Chondrocyte (in vitro differentiated cells): ENCODE data around the gene IFNL3. TPM values are rescaled to one million over a fixed set of nuclear protein-coding genes. Genes with fewer than 3 reads are reported as not detected.

Experiments used
- DNase-seq: peaks from one replicate; pipeline ENCODE4 v3.0.0; 2021; ENCODE audit warnings: mixed read lengths, low spot score
- H3K27ac Mint-ChIP-seq: one replicate; pipeline ENCODE4 v1.8.0; 2021; ENCODE audit warnings: mild to moderate bottlenecking, moderate library complexity, mixed read lengths; ENCODE audit not compliant: unreplicated experiment
- H3K27me3 Mint-ChIP-seq: 2 replicates; pipeline ENCODE4 v1.8.0; 2021; ENCODE audit warnings: low read depth, mixed read lengths
- H3K36me3 Mint-ChIP-seq: 2 replicates; pipeline ENCODE4 v1.8.0; 2021; ENCODE audit warnings: low read depth, mixed read lengths
- H3K4me1 Mint-ChIP-seq: 2 replicates; pipeline ENCODE4 v1.8.0; 2021; ENCODE audit warnings: low read depth, mild to moderate bottlenecking, mixed read lengths
- H3K4me3 Mint-ChIP-seq: one replicate; pipeline ENCODE4 v1.8.0; 2021; ENCODE audit warnings: mild to moderate bottlenecking, moderate library complexity, mixed read lengths; ENCODE audit not compliant: unreplicated experiment
- H3K9me3 Mint-ChIP-seq: 2 replicates; pipeline ENCODE4 v1.8.0; 2021; ENCODE audit warnings: low read depth, mixed read lengths
- total RNA-seq: library from RNA; stranded (reverse); gene quantifications from 3 replicates; pipeline ENCODE4 v1.2.1, GENCODE V29; 2021
- TF ChIP-seq, protein P1 (sequence below): fragments of 200-600 bp; sonication (generic); IDR thresholded peaks from 2 replicates; pipeline ENCODE4 v1.5.0; 2021; ENCODE audit warnings: antibody characterized with exemption, mild to moderate bottlenecking, moderate library complexity

Gene IFNL3
- total RNA-seq, 1 donor from 2014 or later, result not detected

- no peak for DNase-seq
- TF ChIP-seq, protein P1, sequence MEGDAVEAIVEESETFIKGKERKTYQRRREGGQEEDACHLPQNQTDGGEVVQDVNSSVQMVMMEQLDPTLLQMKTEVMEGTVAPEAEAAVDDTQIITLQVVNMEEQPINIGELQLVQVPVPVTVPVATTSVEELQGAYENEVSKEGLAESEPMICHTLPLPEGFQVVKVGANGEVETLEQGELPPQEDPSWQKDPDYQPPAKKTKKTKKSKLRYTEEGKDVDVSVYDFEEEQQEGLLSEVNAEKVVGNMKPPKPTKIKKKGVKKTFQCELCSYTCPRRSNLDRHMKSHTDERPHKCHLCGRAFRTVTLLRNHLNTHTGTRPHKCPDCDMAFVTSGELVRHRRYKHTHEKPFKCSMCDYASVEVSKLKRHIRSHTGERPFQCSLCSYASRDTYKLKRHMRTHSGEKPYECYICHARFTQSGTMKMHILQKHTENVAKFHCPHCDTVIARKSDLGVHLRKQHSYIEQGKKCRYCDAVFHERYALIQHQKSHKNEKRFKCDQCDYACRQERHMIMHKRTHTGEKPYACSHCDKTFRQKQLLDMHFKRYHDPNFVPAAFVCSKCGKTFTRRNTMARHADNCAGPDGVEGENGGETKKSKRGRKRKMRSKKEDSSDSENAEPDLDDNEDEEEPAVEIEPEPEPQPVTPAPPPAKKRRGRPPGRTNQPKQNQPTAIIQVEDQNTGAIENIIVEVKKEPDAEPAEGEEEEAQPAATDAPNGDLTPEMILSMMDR, result no peak
- H3K36me3 Mint-ChIP-seq, result peaks cover 1% of the 10 kb centered on the region
- peaks cover 48% of the 10 kb centered on the region for H3K27me3 Mint-ChIP-seq
- no peaks in the 10 kb centered on the region for H3K9me3 Mint-ChIP-seq
- H3K4me3 Mint-ChIP-seq, result no peak overlapping the region
- H3K4me1 Mint-ChIP-seq, result peaks cover 6% of the 10 kb centered on the region
- H3K27ac Mint-ChIP-seq, result no peak overlapping the region
Observed at GRCh38 chr19:39200803-39201115, 44.0 kb downstream of the IFNL3 start.

DNA sequence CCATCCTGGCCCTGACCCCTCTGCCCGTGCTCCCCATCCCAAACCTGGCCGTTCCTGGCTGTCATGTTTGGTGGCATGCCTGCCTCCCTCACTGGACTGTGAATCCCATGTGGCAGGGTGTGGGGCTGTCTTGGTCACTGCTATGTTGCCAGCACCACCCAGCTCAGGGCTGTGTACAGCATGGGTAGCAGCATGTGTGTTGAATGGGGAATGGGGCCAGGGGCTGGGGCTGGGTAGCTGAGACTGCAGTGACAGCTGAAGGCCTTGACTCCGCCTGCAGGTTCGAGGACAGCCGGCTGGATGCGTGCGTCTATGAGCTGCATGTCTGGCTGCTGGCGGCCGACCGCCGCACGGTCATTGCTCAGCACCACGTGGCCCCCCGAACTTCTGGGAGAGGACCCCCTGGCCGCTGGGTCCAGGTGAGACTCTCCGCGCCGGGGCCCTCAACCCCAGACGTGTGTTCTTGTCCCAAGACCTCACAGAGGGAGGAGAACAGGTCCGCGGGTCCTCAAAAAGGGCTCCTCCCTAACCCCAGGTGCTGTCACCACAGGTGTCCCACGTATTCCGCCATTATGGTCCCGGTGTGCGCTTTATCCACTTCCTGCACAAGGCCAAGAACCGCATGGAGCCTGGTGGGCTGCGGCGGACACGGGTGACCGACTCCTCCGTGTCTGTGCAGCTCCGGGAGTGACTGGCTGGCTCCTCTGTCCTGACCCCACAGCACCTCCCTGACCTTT is 44.6 kb downstream of the IFNL3 start:
- H3K27me3 Mint-ChIP-seq, result peaks cover 53% of the 10 kb centered on the region
- no peak overlapping the region for H3K27ac Mint-ChIP-seq
- H3K36me3 Mint-ChIP-seq, result peaks cover 1% of the 10 kb centered on the region

DNA sequence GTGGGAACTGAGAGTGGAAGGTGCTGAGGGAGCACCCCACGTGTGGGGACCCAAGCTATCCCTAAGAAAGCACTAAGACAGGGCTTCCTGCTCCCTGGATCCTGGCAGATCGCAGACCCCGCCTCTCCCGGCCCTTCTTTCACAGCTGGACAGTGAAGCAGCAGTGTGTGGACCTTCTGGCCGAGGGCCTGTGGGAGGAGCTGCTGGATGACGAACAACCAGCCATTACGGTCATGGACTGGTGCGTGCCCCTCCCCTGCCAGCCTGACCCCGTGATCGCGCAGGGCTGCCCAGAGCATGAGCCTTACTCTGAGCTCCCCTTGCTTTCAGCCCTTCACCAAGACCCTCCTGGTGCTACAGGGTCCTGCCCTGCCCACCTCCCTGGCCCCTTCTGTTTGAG is 45.8 kb downstream of the IFNL3 start:
- Mint-ChIP-seq H3K4me3 (no peak overlapping the region), H3K4me1 (peaks cover 8% of the 10 kb centered on the region), H3K9me3 (no peaks in the 10 kb centered on the region), H3K27me3 (peaks cover 59% of the 10 kb centered on the region), H3K27ac (no peak overlapping the region), H3K36me3 (peaks cover 1% of the 10 kb centered on the region)
- DNase-seq, result no peak
- TF ChIP-seq, protein P1, result no peak

More for the DNA sequence above, 44.6 kb downstream of the IFNL3 start:
- Mint-ChIP-seq H3K4me1 (peaks cover 6% of the 10 kb centered on the region), H3K4me3 (no peak overlapping the region), H3K9me3 (no peaks in the 10 kb centered on the region)
- no peak for DNase-seq
- TF ChIP-seq, protein P1, result no peak

DNA sequence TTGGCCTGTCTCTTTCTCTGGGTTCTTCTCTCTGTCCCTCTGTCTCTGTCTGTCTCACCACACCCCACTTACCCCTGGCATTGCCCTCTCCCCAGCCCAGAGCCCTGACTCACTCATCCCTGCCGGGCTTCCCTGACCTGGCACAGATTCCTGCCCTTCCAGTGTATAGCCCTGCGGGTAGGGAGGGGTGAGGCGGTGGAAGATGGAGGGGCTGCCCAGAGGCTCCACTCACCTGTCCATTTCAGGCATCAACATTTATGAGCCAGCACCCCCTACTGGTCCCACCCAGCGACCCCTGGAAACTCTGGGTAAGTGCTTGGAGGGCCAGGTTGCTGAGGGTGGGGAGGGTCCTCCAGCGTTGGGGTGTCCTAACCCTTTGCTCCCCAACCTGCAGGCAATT is 47.0 kb downstream of the IFNL3 start:
- TF ChIP-seq, protein P1, result no peak
- Mint-ChIP-seq H3K4me3 (no peak overlapping the region), H3K27me3 (peaks cover 62% of the 10 kb centered on the region)

DNA sequence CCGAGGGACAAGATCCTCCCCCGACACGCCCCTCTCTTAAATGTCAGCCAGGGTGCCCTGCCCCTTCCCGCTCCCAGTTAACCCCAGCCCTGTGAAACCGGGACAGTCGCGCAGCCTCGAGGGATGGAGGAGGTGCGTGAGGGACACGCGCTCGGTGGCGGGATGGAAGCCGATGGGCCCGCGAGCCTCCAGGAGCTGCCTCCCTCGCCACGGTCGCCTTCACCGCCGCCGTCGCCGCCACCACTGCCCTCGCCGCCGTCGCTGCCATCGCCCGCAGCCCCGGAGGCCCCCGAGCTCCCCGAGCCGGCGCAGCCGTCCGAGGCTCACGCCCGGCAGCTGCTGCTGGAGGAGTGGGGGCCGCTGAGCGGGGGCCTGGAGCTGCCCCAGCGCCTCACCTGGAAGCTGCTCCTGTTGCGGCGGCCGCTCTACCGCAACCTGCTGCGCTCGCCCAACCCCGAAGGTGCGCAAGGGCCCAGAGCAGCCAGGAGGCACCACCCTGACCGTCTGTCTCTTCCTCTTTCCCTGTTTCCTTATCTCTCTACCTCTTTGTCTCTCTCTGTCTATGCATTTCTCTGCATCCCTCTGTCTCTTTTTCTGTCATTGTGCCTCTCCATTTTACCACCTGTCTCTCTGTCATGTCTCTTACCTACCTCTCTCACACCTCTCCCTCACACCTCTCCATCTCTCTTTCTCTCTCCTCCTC is 47.8 kb downstream of the IFNL3 start, which contains the start of gene NCCRP1:
NCCRP1 (plus strand) TSS at position 105 of the 703 bp plus-strand sequence; CDS start at position 124, 19 bp downstream.
- no peaks in the 10 kb centered on the region for H3K9me3 Mint-ChIP-seq
- H3K4me3 Mint-ChIP-seq, result peak within 1 kb of the TSS; percentile 25
- TF ChIP-seq, protein P1, result no peak
- no peak for DNase-seq
- H3K27me3 Mint-ChIP-seq, result peaks cover 58% of the 10 kb centered on the region
- peaks cover 12% of the 10 kb centered on the region for H3K4me1 Mint-ChIP-seq
- H3K27ac Mint-ChIP-seq, result no peak within 1 kb of the TSS
- H3K36me3 Mint-ChIP-seq, result peaks cover 1% of the 10 kb centered on the region

More for the DNA sequence above, 47.0 kb downstream of the IFNL3 start:
- Mint-ChIP-seq H3K27ac (no peak overlapping the region), H3K9me3 (no peaks in the 10 kb centered on the region), H3K4me1 (peaks cover 12% of the 10 kb centered on the region), H3K36me3 (peaks cover 1% of the 10 kb centered on the region)
- DNase-seq, result no peak
